Activated T-cell treated with anti-CD3 and anti-CD28 coated beads for 4 hours (primary cell): Measurements from ENCODE around the gene IRF7.
A peak's percentile ranks its signal among the peaks of the same experiment; 100 is the strongest.

Experiments used
- DNase-seq: peaks from one replicate; pipeline ENCODE4 v3.0.0-alpha.2; 2020

IRF7 gene

DNA sequence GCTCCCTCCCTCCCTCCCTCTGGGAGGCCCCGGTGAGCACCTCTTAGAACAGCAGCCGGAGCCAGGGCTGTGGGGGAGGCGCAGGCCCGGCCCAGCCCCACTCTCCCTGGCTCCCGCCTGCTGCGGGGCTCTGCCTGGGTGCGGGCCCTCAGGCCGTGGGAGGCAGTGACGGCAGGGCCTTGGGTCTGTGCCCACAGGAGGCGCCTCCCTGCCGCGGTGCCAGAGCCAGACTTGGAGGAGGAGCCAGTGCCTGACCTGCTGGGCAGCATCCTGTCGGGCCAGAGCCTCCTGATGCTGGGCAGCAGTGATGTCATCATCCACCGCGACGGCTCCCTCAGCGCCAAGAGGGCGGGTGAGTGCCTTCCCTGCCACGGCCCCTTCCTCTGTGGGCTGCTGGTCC, 9.5 kb downstream of the IRF7 start:
- DNase-seq, result no peak

DNA sequence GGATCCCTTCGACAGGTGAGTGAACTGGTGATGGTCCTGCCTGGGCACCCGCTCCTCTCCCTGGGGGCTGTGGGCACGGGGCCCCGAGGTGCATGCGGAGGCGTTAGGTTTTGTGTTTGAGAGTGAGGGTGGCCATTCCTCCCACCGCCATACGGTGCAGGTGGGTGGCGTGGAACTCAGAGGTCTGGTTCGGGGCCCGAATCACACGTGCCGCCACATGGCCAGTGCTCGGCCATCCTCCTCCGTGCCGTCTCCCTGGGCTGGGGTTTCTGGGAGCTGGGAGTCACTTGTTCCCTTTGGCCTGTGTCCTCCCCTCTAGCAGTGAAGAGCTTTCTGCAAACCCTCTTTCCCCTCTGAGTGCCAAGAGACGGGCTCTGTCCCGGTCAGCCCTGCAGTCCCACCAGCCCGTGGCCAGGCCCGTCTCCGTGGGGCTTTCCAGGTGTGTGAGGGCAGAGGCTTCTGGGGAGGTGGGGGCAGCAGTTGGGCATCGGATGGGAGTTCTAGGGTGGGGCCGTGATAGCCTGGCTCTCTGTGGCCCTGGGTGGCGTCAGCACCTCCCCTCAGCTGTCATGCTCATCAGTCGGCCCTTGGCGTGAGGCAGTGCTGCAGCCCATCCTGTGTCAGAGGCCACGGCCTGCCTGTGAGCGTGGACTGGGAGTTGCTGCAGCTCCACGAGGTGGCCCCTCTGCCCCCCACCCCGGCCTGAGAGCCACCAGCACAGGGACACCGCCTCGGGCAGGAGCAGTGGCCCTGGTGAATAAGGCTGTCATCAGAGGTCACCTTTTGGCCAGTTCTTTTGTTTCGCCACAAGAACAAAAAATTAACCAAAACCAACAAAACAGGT, 10.2 kb downstream of the IRF7 start:
- DNase-seq, result no peak

DNA sequence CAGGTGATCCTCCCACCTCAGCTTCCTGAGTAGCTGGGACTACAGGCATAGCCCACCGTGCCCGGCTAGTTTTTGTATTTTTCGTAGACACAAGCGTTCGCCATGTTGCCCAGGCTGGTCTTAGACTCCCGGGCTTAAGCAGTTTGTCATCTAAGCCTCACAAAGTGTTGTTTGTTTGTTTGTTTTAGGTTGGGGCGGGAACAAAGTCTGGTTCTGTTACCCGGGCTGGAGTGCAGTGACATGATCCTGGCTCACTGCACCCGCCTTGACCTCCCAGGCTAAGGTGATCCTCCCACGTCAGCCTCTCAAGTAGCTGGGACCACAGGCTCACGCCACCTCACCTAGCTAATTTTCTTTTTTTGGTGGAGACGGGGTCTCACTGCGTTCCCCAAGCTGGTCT, 12.6 kb downstream of the IRF7 start:
- DNase-seq, result no peak

- no peak for DNase-seq
These were observed 14.0 kb downstream of the IRF7 start for GRCh38 chr11:601573-602245.

- no peak for DNase-seq
These were observed 17.6 kb downstream of the IRF7 start for GRCh38 chr11:598005-598680.

DNA sequence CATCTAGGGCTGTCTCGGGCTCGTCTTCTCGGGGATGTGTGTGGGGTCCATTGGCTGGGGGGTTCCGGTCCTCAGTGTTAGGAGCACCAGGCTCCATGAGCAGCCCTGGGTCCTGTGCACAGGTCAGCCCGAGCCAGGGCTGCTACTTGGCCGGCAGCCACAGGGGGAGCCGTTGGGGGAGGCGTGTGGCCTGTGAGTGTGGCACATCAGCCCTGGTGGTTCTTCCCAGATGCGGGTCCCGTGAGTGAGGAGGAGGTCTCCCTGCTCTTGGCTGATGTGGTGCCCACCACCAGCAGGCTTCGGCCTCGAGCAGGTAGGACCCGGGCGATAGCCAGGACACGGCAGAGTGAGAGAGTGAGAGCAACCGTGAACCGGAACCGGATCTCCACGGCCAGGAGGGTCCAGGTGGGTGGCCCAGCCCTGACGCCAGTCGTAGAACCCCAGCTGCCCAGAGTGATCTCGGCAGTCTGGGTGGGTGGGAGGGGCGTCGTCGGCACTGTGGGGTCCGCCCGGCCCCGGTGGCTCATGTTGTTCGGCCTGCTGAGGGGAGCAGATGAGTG, 18.5 kb downstream of the IRF7 start:
- DNase-seq, result no peak

DNA sequence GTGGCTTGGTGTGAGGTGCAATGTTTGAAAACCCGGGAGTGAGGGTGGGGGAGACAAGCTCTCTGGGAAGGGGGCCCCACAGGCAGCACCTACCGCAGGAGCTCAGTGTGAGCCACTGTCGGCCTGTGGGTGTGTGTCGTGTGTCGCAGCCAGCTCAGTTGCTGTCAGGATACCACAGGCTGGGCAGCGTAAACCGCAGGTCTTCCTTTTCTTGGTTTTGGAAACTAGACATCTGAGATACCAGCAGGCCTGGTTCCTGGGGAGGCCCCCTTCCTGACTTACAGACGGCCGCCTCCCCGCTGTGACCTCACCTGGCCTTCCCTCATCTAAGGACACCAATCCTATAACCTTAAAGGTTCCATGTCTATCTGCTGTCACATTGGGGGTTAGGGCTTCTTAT, 19.4 kb downstream of the IRF7 start:
- DNase-seq, result no peak

DNA sequence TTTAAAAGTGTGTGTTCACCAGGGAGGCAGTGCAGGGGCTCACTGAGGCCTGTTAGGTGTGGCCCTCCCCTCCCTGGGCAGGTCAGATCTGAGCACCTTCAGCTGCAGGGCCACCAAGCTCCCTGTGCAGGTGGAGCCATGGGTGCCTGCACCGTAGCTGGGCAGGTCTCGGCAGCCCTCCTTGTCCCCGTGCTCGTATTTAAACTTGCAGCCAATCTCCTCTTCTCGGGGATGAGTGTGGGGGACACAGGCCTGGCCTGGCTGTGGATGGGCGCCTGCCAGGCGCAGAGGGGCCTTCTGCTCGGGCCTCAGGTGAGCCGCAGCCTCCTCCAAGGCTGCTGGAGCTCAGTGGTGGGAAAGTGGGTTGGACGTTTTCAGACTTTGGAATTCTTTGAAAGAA, 20.4 kb downstream of the IRF7 start:
- no peak for DNase-seq

- no peak for DNase-seq
These were observed 22.4 kb downstream of the IRF7 start for GRCh38 chr11:593347-593746.

DNA sequence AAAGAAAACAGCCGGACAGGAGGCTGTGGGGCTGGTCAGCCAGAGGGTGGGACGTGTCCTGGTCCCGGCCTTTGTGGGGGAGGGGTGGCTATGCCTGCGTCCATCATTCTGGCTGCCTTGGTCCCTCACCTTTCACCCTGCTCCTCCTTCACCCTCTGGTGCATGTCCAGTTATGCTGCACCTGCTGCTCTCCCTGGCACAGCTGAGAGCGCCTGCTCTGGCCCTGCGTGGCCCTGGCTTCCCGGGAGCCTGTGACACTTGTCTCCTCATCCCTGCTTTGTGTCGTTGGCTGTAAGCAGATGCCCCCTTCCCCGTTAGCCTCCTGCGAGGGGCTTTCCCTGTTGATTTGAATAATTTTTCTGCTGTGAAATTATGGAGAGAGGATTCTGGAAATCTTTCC, 22.8 kb downstream of the IRF7 start:
- DNase-seq, result no peak

- DNase-seq, result no peak
These were observed 23.2 kb downstream of the IRF7 start for GRCh38 chr11:592501-592900.

DNA sequence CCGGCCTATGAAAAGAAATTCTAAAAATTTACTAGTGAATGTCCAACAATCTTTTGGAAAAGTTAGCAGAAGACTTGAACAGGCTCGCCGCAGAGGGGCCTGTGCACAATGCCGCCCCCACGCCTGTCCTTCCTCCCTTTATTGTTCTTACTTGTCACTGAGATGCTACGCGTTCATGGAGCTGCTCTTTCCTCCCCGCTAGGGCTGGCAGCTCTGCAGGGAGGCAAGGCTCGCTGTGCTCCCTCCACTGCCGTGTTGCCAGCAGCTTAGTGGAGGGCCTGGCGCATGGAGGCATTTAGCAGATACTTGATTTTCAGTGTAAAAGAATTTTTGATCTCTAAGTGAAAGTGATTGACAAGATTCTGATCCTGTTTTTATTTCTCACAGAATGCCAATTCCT, 24.8 kb downstream of the IRF7 start:
- no peak for DNase-seq

GRCh38 chr11:589798-590197, 26.0 kb downstream of the IRF7 start:
- no peak for DNase-seq

GRCh38 chr11:587978-588380, 27.8 kb downstream of the IRF7 start:
- peak; percentile 57 for DNase-seq

GRCh38 chr11:587546-587945, 28.2 kb downstream of the IRF7 start:
- DNase-seq, result no peak

- DNase-seq, result no peak
These were observed 29.1 kb downstream of the IRF7 start for GRCh38 chr11:586376-587316.

GRCh38 chr11:584287-584686, 31.5 kb downstream of the IRF7 start:
- no peak for DNase-seq

DNA sequence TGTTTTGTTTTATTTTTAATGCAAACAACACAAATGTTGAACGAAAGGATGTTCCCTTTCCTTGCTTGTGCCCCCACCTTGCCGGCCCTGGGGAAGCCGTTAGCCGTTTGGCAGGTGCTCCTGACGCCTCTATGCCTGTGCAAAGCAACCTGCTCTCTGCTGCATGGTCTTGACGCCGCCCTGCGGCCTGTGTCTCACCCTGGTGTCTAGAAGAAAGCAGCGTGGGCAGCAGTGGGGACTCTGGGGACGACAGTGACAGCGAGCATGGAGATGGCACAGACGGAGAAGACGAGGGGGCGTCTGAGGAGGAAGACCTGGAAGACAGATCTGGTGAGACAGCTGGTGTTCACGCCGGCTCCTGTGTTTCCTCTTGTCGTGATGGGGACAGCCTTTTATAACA, 34.0 kb downstream of the IRF7 start:
- no peak for DNase-seq

GRCh38 chr11:581342-581741, 34.4 kb downstream of the IRF7 start:
- DNase-seq, result no peak

DNA sequence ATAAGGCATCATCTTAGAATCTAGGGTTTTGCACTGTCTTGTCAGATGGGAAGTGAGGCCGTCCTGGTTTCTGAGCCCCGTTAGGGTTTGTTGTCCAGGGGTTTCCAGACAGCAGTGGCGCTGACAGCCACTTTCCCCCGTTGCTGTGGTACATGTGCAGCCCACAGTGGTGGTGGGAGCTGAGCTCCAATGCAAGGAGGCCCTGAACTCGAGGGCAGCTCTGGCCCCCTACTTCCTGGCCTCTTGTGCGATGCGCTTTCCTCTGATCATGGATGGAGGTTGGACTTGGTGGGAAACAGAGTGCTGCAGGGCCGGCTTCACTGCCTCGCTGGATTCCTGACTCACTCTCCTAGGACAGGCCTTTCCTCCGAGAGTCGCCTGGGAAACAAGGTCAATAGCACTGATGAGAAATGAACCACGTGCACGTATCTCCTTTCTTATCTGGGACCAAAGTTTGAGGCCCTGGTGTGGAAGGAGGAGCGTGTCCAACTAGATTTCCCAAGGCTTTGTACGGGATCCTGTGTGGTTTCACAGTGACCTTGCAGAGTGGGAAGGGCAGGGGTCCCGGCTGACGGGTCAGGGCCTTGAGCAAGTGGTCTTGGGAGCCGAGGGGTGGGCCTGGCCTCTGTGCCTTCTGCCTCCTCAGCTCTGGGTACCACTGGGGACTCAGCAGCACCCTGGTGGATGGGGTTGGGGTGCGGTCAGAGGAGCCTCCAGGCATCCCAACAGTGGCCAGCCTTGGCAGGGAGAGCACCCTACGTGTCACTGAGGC, 35.7 kb downstream of the IRF7 start:
- no peak for DNase-seq

- no peak for DNase-seq
These were observed 37.3 kb downstream of the IRF7 start for GRCh38 chr11:578276-579035.
